ENCODE results near the gene DCXR.

The DCXR gene

DNA sequence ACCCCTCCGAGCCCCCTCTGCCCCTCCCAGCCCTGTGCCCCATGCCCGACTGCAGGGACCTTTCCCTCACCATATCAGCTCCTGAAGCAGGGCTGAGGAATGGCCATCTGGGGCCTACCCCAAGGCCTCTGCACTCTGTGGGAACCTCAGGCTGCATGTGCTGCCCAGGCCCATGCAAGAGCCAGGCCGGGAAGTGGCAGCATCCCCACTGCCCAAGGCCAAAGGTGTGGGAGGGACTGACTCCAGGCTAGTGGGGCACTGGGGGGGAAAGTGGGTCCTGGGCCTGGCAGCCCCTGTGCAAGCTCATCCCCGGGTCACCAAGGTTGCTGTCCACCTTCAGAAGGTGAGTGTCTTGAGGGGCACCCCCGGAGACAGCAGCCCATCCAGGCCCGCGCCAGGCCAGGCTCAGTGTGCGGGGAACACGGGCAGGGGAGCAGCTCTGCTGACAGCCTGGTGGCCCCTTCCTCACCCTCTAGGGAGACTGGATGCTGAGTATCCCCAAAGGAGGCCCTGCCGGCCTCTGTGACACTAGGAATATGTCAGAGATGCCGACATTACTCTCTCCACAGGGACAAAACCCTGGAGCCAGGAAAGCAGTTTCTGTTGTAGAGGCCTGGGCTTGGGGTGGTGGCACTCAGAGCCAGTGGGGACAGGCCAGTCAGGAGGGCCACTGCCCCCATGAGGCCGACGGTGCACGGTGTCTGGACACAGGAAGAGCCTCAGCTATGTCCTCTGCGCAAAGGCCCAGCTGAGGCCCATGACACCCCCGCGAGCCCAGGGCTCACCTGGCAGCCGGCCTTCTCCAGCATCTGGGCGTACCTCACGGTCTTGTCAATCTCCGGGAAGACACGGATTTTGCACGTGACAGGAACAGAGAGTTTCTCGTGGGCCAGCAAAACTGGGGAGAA lies 24.8 kb upstream of the DCXR start:
- H3K9me3 Mint-ChIP-seq (ENCODE audit: low read depth) = no peaks in the 10 kb centered on the region
- peaks cover 8% of the 10 kb centered on the region for H3K4me1 Mint-ChIP-seq (ENCODE audit: low read depth)
- H3K27me3 Mint-ChIP-seq = no peaks in the 10 kb centered on the region
- no peaks in the 10 kb centered on the region for H3K36me3 Mint-ChIP-seq
- peak overlapping the region; percentile 10 for H3K27ac Mint-ChIP-seq
- H3K4me3 Mint-ChIP-seq = no peak overlapping the region

DNA sequence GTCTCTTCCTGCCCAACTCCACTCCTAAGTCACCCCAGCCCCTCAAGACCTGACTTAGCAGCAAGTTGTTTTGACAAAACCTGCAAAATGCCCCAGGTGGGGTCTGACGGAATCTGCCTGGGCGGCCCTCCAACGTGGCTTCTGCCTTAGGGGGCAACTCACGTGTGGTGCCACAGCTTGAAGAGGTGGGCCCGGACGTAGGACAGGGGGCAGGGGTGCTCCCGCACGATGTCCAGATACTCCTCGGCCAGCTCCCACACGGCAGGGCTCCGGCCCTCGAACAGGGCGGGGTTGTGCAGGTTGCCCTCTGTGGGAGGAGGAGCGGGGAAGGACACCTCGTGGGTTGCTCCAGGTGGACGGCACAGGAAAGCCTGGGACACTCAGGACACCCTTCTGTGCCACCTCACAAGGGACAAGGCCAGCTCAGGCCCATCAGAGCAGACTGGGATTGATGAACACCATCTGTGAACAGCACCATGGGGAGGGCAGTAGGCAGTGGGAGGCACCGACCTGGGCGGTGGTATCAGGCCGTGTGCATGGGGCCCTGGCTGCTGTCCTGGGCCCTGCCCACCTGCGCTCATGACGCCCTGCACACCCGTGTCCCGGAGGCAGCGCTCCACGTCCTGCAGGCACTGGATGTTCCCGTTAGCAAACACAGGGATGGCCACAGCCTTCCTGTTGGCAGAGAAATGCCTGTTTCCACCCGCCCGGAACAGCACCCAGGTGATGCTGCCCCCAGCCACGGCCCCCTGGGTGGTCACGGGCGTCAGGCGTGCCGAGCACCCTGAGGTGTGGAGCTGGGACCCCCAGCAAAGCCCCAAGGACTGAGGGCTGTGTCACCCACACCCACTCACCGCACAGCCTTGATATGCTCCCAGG lies 23.8 kb upstream of the DCXR start:
- Mint-ChIP-seq H3K27ac (no peak overlapping the region), H3K4me1 (ENCODE audit: low read depth) (peaks cover 4% of the 10 kb centered on the region), H3K36me3 (no peaks in the 10 kb centered on the region), H3K4me3 (no peak overlapping the region), H3K9me3 (ENCODE audit: low read depth) (no peaks in the 10 kb centered on the region), H3K27me3 (no peaks in the 10 kb centered on the region)

DNA sequence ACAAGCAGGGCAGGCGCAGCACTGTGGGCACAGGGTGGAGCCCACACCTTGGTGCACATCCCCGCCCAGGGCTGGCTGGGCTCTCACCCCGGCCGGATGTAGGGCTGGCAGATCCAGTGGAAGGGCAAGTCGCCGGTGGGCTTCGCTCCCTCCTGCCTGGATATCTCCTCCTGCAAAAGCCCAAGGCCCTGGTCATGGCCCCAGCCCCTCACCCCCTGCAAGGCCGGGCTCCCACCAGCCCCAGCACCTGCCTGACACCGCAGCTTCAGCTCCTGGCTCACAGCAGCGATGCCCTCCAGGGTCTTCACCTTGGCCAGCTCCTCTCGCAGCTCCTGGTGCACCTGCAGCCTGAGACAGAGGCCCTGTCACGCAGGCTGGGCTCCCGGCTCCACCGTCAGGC lies 23.1 kb upstream of the DCXR start:
- Mint-ChIP-seq H3K27me3 (no peaks in the 10 kb centered on the region), H3K4me1 (ENCODE audit: low read depth) (peaks cover 4% of the 10 kb centered on the region), H3K4me3 (no peak overlapping the region), H3K36me3 (no peaks in the 10 kb centered on the region), H3K9me3 (ENCODE audit: low read depth) (no peaks in the 10 kb centered on the region), H3K27ac (peak overlapping the region; percentile 22)

DNA sequence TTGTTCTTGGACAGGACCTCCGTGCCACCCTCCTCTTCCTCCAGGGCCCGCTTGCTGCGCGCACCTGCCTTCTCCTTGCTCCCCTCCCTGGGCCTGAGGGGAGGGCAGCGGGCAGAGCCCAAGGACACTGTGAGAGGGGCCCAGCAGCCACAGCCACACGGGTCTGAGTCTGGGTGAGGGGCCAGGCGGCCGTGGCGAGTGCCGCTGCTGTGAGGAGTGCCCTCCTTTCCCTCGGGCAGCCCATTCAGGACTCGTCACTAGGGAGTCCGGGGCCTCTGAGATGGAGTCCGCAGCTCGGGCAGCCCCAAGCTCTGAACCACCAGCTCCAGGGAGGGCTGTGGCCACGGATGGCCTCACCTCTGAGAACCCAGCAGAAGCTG lies 22.5 kb upstream of the DCXR start:
- no peaks in the 10 kb centered on the region for H3K9me3 Mint-ChIP-seq (ENCODE audit: low read depth)
- no peaks in the 10 kb centered on the region for H3K36me3 Mint-ChIP-seq
- no peak overlapping the region for H3K27ac Mint-ChIP-seq
- peaks cover 4% of the 10 kb centered on the region for H3K4me1 Mint-ChIP-seq (ENCODE audit: low read depth)
- no peaks in the 10 kb centered on the region for H3K27me3 Mint-ChIP-seq
- no peak overlapping the region for H3K4me3 Mint-ChIP-seq

DNA sequence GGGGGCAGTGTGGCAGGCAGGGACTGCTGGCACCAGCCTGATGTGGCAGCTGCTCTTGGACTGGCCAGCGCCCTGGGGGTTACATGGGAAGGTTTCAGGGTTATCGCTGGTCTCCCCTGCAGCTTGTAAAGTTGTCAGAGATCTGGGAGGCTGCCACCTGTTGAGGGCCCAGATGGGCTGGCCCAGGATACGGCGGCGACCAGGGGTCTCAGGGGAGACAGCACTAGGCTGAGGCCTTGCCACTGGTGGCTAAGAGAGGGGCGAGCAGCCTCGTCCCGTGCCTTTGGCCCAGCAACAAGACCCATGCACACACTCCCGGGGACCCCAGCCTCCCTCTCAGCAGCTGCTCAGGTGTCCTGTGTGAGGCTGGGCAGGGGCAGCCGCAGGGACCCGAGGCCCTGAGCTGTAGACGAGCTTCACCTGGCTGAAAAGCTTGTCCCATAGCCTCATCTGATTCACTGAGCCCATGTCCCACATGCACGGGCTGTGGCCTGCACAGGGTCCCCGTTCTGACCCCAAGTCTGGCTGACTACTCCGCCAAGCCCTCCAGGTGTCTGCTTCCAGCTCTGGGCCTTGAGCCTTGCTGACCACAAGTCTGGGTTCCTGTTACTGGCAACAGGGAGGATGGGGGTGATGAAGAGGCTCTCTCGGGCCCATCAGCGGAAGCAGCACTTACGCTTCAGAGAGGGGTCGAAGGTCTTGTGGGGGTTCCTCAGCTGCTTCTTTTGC lies 21.9 kb upstream of the DCXR start:
- peaks cover 4% of the 10 kb centered on the region for H3K4me1 Mint-ChIP-seq (ENCODE audit: low read depth)
- no peaks in the 10 kb centered on the region for H3K36me3 Mint-ChIP-seq
- H3K27ac Mint-ChIP-seq = no peak overlapping the region
- H3K4me3 Mint-ChIP-seq = no peak overlapping the region
- no peaks in the 10 kb centered on the region for H3K9me3 Mint-ChIP-seq (ENCODE audit: low read depth)
- no peaks in the 10 kb centered on the region for H3K27me3 Mint-ChIP-seq

DNA sequence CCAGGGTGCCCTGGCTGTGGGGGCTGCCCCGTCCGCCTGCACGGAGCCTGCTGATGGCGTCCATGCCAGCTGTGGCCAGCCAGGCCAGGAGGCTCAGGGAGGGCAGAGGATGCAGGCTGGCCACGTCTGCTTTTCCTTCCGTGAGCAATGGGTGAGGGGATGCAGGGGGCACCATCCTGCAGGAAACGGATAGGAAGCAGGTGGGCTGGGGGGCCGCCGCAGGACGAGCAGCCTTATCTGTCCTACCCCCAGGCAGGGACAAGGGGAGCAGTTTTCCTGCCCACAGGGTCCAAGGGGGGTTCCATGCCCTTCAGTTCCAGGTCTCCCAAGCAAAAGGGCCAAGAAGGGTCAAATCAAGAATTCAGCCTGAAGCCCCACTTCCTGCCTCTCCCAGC lies 21.4 kb upstream of the DCXR start:
- Mint-ChIP-seq H3K27me3 (no peaks in the 10 kb centered on the region), H3K4me3 (no peak overlapping the region), H3K27ac (no peak overlapping the region), H3K36me3 (no peaks in the 10 kb centered on the region), H3K9me3 (ENCODE audit: low read depth) (no peaks in the 10 kb centered on the region), H3K4me1 (ENCODE audit: low read depth) (peaks cover under 1% of the 10 kb centered on the region)

DNA sequence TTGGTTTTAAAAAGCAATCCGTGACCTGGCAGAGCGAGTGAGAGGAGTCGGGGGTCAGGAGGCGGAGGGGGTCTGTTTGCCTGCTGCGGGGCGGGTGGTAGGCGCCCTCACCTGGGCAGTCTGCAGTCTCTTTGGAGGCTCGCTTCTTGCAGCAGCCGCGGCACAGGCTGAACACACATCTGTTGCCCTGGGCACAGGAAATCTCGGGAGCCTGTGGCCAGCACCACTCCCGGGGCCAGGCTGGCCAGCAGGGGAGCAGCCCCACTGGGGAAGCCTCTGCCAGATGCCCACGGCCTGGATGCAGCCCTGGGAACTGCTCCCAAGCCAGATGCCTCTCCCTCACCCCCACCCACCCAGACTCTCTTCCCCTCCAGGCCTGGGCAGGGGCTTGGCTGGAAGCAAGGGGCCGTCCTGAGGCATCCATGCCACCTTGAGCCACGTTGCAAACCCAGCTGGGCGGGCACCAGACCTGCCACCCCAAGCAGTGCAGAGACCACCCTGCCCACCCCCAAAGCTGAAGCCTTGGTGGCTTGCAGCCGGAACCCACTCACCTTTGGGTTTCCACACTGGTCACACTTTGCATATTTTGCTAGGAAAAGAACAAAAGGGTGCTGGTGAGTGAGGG lies 20.8 kb upstream of the DCXR start:
- H3K27ac Mint-ChIP-seq = no peak overlapping the region
- H3K36me3 Mint-ChIP-seq = no peaks in the 10 kb centered on the region
- H3K4me3 Mint-ChIP-seq = no peak overlapping the region

DNA sequence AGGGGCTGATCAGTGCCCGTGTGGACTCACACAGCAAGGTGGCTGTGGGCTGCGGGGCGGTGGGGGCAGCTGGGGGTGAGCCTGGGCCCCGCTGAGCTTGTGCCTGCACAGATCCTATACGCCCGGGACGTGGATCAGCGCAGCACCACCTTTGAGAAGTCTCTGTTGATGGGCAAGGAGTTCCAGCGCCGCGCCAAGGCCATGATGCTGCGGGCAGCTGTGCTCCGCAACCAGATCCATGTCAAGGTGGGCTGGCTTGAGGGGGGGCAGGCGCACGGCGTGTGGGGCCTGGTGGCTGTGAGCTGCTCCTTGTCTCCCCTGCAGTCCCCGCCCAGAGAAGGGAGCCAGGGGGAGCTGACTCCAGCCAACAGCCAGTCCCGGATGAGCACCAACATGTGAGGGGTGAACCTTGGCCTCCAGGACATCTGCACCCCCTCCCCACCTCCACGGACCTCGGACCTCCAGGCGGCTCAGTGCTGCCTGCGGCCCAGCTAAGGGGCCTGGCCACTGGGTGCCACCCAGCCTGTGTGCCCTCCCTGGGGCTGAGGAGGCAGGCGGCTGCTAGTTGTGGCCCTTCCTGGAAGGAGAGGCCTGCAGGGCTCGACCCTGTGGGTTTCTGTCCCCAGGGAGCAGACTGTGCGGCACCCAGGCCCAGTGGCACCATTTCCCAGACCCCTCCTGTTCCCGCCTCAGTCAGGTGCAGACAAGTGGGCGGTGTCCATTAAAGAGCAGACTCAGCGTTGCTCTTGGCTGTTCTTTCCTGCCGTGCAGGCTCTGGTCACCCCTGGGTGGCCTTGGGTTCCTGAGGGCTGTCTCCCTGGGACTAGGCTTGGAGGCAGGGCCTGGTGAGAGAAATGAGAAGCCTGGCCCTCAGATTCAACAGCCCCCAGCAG lies 19.5 kb upstream of the DCXR start:
- Mint-ChIP-seq H3K27ac (no peak overlapping the region), H3K4me3 (no peak overlapping the region), H3K4me1 (ENCODE audit: low read depth) (peaks cover 5% of the 10 kb centered on the region), H3K36me3 (no peaks in the 10 kb centered on the region), H3K27me3 (no peaks in the 10 kb centered on the region), H3K9me3 (ENCODE audit: low read depth) (no peaks in the 10 kb centered on the region)

More for the DNA sequence above, 20.8 kb upstream of the DCXR start:
- H3K27me3 Mint-ChIP-seq = no peaks in the 10 kb centered on the region
- peaks cover 4% of the 10 kb centered on the region for H3K4me1 Mint-ChIP-seq (ENCODE audit: low read depth)
- no peaks in the 10 kb centered on the region for H3K9me3 Mint-ChIP-seq (ENCODE audit: low read depth)

DNA sequence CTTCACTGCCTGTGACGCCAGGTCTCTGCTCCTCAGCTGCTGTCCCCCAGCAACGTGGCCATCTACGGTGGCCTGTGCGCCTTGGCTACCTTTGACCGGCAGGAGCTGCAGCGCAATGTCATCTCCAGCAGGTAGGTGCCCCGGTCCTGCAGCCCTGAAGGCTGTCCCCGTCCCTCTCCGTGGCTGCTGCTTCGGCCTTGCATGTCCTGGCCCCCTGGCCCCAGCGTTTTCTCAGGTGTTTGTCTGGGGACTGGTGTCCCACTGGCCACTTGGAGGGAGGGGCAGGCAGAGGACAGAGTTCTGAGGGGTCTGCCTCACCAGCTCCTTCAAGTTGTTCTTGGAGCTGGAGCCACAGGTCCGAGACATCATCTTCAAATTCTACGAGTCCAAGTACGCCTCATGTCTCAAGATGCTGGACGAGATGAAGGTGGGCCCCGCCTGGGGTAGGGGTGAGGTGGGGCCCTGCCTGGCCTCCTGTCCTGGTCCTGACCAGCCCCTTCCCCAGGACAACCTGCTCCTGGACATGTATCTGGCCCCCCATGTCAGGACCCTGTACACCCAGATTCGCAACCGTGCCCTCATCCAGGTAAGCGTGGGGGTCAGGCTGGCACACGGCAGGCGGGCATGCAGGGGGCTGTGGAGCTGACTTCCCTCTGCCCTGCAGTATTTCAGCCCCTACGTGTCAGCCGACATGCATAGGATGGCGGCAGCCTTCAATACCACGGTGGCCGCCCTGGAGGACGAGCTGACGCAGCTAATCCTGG lies 18.6 kb upstream of the DCXR start:
- no peaks in the 10 kb centered on the region for H3K27me3 Mint-ChIP-seq
- no peaks in the 10 kb centered on the region for H3K9me3 Mint-ChIP-seq (ENCODE audit: low read depth)
- H3K4me3 Mint-ChIP-seq = no peak overlapping the region
- no peaks in the 10 kb centered on the region for H3K36me3 Mint-ChIP-seq
- H3K27ac Mint-ChIP-seq = no peak overlapping the region
- H3K4me1 Mint-ChIP-seq (ENCODE audit: low read depth) = peaks cover 5% of the 10 kb centered on the region

DNA sequence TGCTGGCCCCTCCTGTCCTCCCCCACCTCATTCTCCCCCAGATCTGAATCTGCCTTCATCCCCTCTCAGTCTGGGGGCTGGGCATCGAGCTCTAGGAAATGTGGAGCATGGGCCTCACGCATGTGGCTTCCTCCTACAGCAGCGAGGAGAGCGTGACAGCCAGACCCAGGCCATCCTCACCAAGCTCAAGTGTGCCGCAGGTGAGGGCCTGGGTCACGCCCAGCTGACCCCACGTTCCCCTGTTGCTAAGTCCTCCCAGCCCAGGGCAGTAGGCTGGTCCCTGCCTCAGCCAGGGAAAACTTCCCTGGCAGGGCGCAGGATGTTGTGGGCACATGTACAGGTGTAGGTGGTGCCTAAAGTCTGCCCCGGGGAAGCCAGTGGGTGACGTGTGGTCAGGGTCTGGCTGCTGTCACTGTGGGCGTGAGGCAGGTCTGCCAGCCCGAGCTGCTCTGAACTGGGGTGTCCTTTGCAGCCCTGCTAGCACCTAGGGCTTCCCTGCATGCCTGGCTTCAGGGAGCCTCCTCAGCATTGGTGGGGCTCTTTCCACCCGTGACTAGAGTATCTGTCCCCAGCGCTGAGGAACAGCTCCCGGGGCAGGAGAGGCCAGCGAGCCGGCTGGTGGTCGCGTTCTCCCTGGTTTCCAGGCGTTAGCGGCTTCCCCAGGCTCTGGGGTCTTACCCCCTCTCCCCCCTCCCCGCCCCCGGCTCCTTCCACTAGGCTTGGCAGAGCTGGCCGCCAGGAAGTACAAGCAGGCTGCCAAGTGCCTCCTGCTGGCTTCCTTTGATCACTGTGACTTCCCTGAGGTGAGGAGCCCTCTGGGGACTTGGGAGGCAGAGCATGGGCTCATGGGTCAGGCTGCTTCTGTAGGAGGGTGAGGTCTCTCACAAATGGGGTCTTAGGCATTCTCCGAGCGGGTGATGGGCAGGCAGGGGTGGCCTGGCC lies 17.8 kb upstream of the DCXR start:
- Mint-ChIP-seq H3K4me3 (peak overlapping the region; percentile 13), H3K36me3 (no peaks in the 10 kb centered on the region), H3K9me3 (ENCODE audit: low read depth) (no peaks in the 10 kb centered on the region), H3K27me3 (no peaks in the 10 kb centered on the region), H3K4me1 (ENCODE audit: low read depth) (peaks cover 11% of the 10 kb centered on the region), H3K27ac (no peak overlapping the region)

DNA sequence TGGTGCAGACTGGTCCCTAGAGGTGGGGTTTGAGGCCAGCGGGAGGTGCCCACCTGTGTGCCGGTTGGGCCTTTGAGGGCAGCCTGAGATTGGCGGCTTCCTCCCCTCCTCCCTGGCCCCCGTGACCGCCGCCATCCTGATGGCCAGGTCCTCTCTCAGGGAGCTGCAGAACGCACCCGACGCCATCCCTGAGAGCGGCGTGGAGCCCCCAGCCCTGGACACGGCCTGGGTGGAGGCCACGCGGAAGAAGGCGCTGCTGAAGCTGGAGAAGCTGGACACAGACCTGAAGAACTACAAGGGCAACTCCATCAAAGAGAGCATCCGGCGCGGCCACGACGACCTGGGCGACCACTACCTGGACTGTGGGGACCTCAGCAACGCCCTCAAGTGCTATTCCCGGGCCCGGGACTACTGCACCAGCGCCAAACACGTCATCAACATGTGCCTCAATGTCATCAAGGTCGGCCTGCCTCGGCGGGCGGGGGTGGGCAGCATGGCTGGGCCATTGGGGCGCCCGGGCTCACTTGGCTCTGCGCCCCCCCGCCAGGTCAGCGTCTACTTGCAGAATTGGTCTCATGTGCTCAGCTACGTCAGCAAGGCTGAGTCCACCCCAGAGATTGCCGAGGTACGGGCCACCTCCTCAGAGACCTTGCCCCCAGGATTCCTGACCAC lies 17.0 kb upstream of the DCXR start:
- H3K27me3 Mint-ChIP-seq = no peaks in the 10 kb centered on the region
- H3K36me3 Mint-ChIP-seq = no peaks in the 10 kb centered on the region
- H3K4me1 Mint-ChIP-seq (ENCODE audit: low read depth) = peaks cover 12% of the 10 kb centered on the region
- H3K9me3 Mint-ChIP-seq (ENCODE audit: low read depth) = no peaks in the 10 kb centered on the region
- no peak overlapping the region for H3K27ac Mint-ChIP-seq
- H3K4me3 Mint-ChIP-seq = peak overlapping the region; percentile 13

Measured in activated naive CD8-positive, alpha-beta T cell (primary cell).